ENCODE results near the gene CTTNBP2. TPM values are rescaled to one million over a fixed set of nuclear protein-coding genes. Genes with fewer than 3 reads are reported as not detected.

The CTTNBP2 gene
- total RNA-seq, 2 donors from 2014 or later: 5.2 to 6.5 TPM

GRCh38 chr7:117666689-117667088 is 206.6 kb downstream of the CTTNBP2 start:
- H3K9ac ChIP-seq (ENCODE audit: extremely low read depth, low read length, poor library complexity, severe bottlenecking): no peak overlapping the region
- Mint-ChIP-seq H3K4me3 (no peak overlapping the region), H3K36me3 (ENCODE audit: low read depth) (no peaks in the 10 kb centered on the region), H3K4me1 (peaks cover 25% of the 10 kb centered on the region), H3K27me3 (ENCODE audit: insufficient read depth) (no peaks in the 10 kb centered on the region), H3K27ac (no peak overlapping the region), H3K9me3 (no peaks in the 10 kb centered on the region)
- peaks cover 5% of the 10 kb centered on the region for H3K9me3 ChIP-seq (ENCODE audit: control insufficient read depth, low read length)
- WGBS, 2 experiments (ENCODE audit: insufficient coverage in 1 of 2, insufficient read length in 1 of 2): 96 to 100% methylated on average over 6 of the region's 6 CpGs
- peaks cover 9% of the 10 kb centered on the region for H3K4me1 ChIP-seq (ENCODE audit: control insufficient read depth, insufficient read depth, low read length)
- no peak overlapping the region for H3K27ac ChIP-seq (ENCODE audit: low read depth, low read length)
- H3K4me3 ChIP-seq (ENCODE audit: low read length): no peak overlapping the region
- no peaks in the 10 kb centered on the region for H3K36me3 ChIP-seq (ENCODE audit: control insufficient read depth, insufficient read depth, low read length)
- DNase-seq: no peak
- TF ChIP-seq CTCF (conservative IDR thresholded peaks at IDR 0.05): no peak
- H3K27me3 ChIP-seq (ENCODE audit: control insufficient read depth, insufficient read depth, low read length, poor library complexity, severe bottlenecking): no peaks in the 10 kb centered on the region

GRCh38 chr7:117666031-117666430 is 207.2 kb downstream of the CTTNBP2 start:
- no peak overlapping the region for H3K4me3 ChIP-seq (ENCODE audit: low read length)
- no peak overlapping the region for H3K27ac Mint-ChIP-seq
- DNase-seq: no peak
- H3K9ac ChIP-seq (ENCODE audit: extremely low read depth, low read length, poor library complexity, severe bottlenecking): no peak overlapping the region
- peaks cover 26% of the 10 kb centered on the region for H3K4me1 Mint-ChIP-seq
- no peaks in the 10 kb centered on the region for H3K9me3 Mint-ChIP-seq
- 82 to 93% methylated on average over 1 of the region's 1 CpG for WGBS, 2 experiments (ENCODE audit: insufficient coverage in 1 of 2, insufficient read length in 1 of 2)
- H3K9me3 ChIP-seq (ENCODE audit: control insufficient read depth, low read length): peaks cover 5% of the 10 kb centered on the region
- no peak overlapping the region for H3K27ac ChIP-seq (ENCODE audit: low read depth, low read length)
- H3K36me3 ChIP-seq (ENCODE audit: control insufficient read depth, insufficient read depth, low read length): no peaks in the 10 kb centered on the region
- H3K4me3 Mint-ChIP-seq: no peak overlapping the region
- TF ChIP-seq CTCF (conservative IDR thresholded peaks at IDR 0.05): no peak
- H3K27me3 Mint-ChIP-seq (ENCODE audit: insufficient read depth): no peaks in the 10 kb centered on the region
- H3K4me1 ChIP-seq (ENCODE audit: control insufficient read depth, insufficient read depth, low read length): peaks cover 9% of the 10 kb centered on the region
- H3K27me3 ChIP-seq (ENCODE audit: control insufficient read depth, insufficient read depth, low read length, poor library complexity, severe bottlenecking): no peaks in the 10 kb centered on the region
- no peaks in the 10 kb centered on the region for H3K36me3 Mint-ChIP-seq (ENCODE audit: low read depth)

- no peaks in the 10 kb centered on the region for H3K36me3 ChIP-seq (ENCODE audit: control insufficient read depth, insufficient read depth, low read length)
- TF ChIP-seq CTCF (conservative IDR thresholded peaks at IDR 0.05): no peak
- H3K9ac ChIP-seq (ENCODE audit: extremely low read depth, low read length, poor library complexity, severe bottlenecking): no peak overlapping the region
- Mint-ChIP-seq H3K36me3 (ENCODE audit: low read depth) (no peaks in the 10 kb centered on the region), H3K4me1 (peaks cover 30% of the 10 kb centered on the region), H3K27ac (no peak overlapping the region), H3K9me3 (no peaks in the 10 kb centered on the region), H3K27me3 (ENCODE audit: insufficient read depth) (no peaks in the 10 kb centered on the region), H3K4me3 (no peak overlapping the region)
- H3K9me3 ChIP-seq (ENCODE audit: control insufficient read depth, low read length): peaks cover 5% of the 10 kb centered on the region
- DNase-seq: no peak
- no peak overlapping the region for H3K27ac ChIP-seq (ENCODE audit: low read depth, low read length)
- H3K4me1 ChIP-seq (ENCODE audit: control insufficient read depth, insufficient read depth, low read length): peaks cover 9% of the 10 kb centered on the region
- peak overlapping the region; percentile 34 for H3K4me3 ChIP-seq (ENCODE audit: low read length)
- H3K27me3 ChIP-seq (ENCODE audit: control insufficient read depth, insufficient read depth, low read length, poor library complexity, severe bottlenecking): no peaks in the 10 kb centered on the region
Observed at GRCh38 chr7:117665368-117665767, 207.9 kb downstream of the CTTNBP2 start.
